ENCODE results near the gene ERBB2. TPM values are rescaled to one million over a fixed set of nuclear protein-coding genes. Genes with fewer than 3 reads are reported as not detected.

The ERBB2 gene
- total and polyA plus RNA-seq, 9 of the 15 experiments (the other 6 are each of a cell fraction or from before 2014, with no cell fraction given) = 0.74 to 5.6 (median 3.3) TPM

- TF ChIP-seq RHOXF2B (CRISPR knock-in tag; conservative IDR thresholded peaks at IDR 0.05) (no peak), BHLHE40 (IDR thresholded peaks at IDR 0.05; ENCODE audit: low read length) (no peak; the same call in 1 of the 2 replicates), HEY1 (CRISPR knock-in tag; IDR thresholded peaks at IDR 0.05; ENCODE audit: borderline replicate concordance) (no peak), KDM1A (IDR thresholded peaks at IDR 0.05) (peak; percentile 21 to 43; a peak in 3 of 4 replicates), BMI1 (IDR thresholded peaks at IDR 0.05; ENCODE audit: low read length) (no peak), TCF15 (CRISPR knock-in tag; IDR thresholded peaks at IDR 0.05) (no peak; the same call in 1 of the 2 replicates), ELK3 (CRISPR knock-in tag; IDR thresholded peaks at IDR 0.05) (0 out of 2 replicates have a peak, but pooled peaks have one; percentile 9), ARID3A (IDR thresholded peaks at IDR 0.05; ENCODE audit: borderline replicate concordance, low read depth, low read length) (no peak; the same call in 1 of the 2 replicates), PHF21A (IDR thresholded peaks at IDR 0.05; ENCODE audit: borderline replicate concordance, low read depth) (no peak), ZBTB2 (IDR thresholded peaks at IDR 0.05) (peak; percentile 81), MTA2 (IDR thresholded peaks at IDR 0.05; ENCODE audit: low read depth) (no peak), NKRF (IDR thresholded peaks at IDR 0.05; ENCODE audit: borderline replicate concordance) (peak; percentile 74; the same call in 1 of the 2 replicates), HMGN3 (IDR thresholded peaks at IDR 0.05; ENCODE audit: borderline replicate concordance, extremely low read depth, insufficient read length, low read depth, low read length) (no peak), SMARCE1 (IDR thresholded peaks at IDR 0.05) (peak; percentile 89), TCF7L2 (IDR thresholded peaks at IDR 0.05; ENCODE audit: low read depth, low read length) (no peak), ZNF507 (tag; conservative IDR thresholded peaks at IDR 0.05) (no peak), ZKSCAN8 (CRISPR knock-in tag; IDR thresholded peaks at IDR 0.05) (0 out of 2 replicates have a peak, but pooled peaks have one; percentile 32), ZNF12 (CRISPR knock-in tag; IDR thresholded peaks at IDR 0.05) (no peak), ZHX1 (conservative IDR thresholded peaks at IDR 0.05; ENCODE audit: low read length) (no peak)
These were observed 49.7 kb upstream of the ERBB2 start (continued) for GRCh38 chr17:39650121-39650579.
